Neural cell (in vitro differentiated cells): ENCODE results near the gene ADSS1. TPM values are rescaled to one million over a fixed set of nuclear protein-coding genes. Genes with fewer than 3 reads are reported as not detected.

Experiments used
- H2AFZ ChIP-seq: fragments of 200-600, 300-800 bp; sonication (generic), shearing (Covaris generic); 2 replicates; pipeline ENCODE4 v1.6.0; 2014; ENCODE audit warnings: low read depth, mild to moderate bottlenecking, antibody characterized with exemption, low read length, moderate library complexity
- H3F3A ChIP-seq: fragments of 200-600 bp; shearing (Covaris generic); 2 replicates; pipeline ENCODE4 v1.6.1; 2016; ENCODE audit warnings: mild to moderate bottlenecking, moderate library complexity, mixed read lengths, antibody characterized with exemption, low read length; ENCODE audit not compliant: insufficient read depth, poor library complexity, severe bottlenecking
- H3K27ac ChIP-seq: fragments of 200-600, 300-800 bp; sonication (generic), shearing (Covaris generic); 2 replicates; pipeline ENCODE4 v1.5.1; 2014; ENCODE audit warnings: mild to moderate bottlenecking, low read length, moderate library complexity
- H3K27me3 ChIP-seq: fragments of 300-800, 200-600 bp; sonication (generic), shearing (Covaris generic); 2 replicates; pipeline ENCODE4 v1.6.0; 2014; ENCODE audit warnings: mild to moderate bottlenecking, low read depth, low read length, moderate library complexity; ENCODE audit not compliant: insufficient read depth
- H3K36me3 ChIP-seq: fragments of 300-800, 200-600 bp; sonication (generic), shearing (Covaris generic); 2 replicates; pipeline ENCODE4 v1.5.1; 2014; ENCODE audit warnings: mild to moderate bottlenecking, antibody characterized with exemption, low read length, moderate library complexity; ENCODE audit not compliant: insufficient read depth
- H3K4me2 ChIP-seq: fragments of 300-800, 200-600 bp; sonication (generic), shearing (Covaris generic); 2 replicates; pipeline ENCODE4 v1.6.0; 2014; ENCODE audit warnings: mild to moderate bottlenecking, low read length
- H3K4me3 ChIP-seq: fragments of 300-800, 200-600 bp; sonication (generic), shearing (Covaris generic); 2 replicates; pipeline ENCODE4 v1.5.1; 2014; ENCODE audit warnings: mild to moderate bottlenecking, low read length, moderate library complexity
- H3K79me2 ChIP-seq: fragments of 200-600 bp; shearing (Covaris generic); replicated peaks from 2 replicates; pipeline ENCODE4 v1.6.0; 2014; ENCODE audit warnings: mild to moderate bottlenecking, low read length, moderate library complexity; ENCODE audit not compliant: insufficient read depth
- H3K9ac ChIP-seq: fragments of 300-800, 200-600 bp; sonication (generic), shearing (Covaris generic); 2 replicates; pipeline ENCODE4 v1.6.1; 2016; ENCODE audit warnings: mild to moderate bottlenecking, low read length, mixed read lengths
- H3K9me2 ChIP-seq: fragments of 200-600 bp; shearing (Covaris generic); 2 replicates; pipeline ENCODE4 v1.6.1; 2016; ENCODE audit warnings: mild to moderate bottlenecking, low read length, mixed read lengths; ENCODE audit not compliant: insufficient read depth
- H3K9me3 ChIP-seq: fragments of 200-600, 300-800 bp; sonication (generic), shearing (Covaris generic); 2 replicates; pipeline ENCODE4 v1.6.1; 2016; ENCODE audit warnings: mild to moderate bottlenecking, mixed run types, low read length, moderate library complexity, mixed read lengths
- H4K20me1 ChIP-seq: fragments of 200-600 bp; shearing (Covaris generic); 2 replicates; pipeline ENCODE4 v1.6.1; 2016; ENCODE audit warnings: mild to moderate bottlenecking, mixed run types; ENCODE audit not compliant: insufficient read depth
- CTCF ChIP-seq: fragments of 450-650 bp; IDR thresholded peaks from 2 replicates; pipeline ENCODE4 v1.5.1; 2014; ENCODE audit warnings: antibody characterized with exemption, mild to moderate bottlenecking, moderate library complexity; ENCODE audit not compliant: poor library complexity, severe bottlenecking
- EP300 ChIP-seq: fragments of 450-650 bp; conservative IDR thresholded peaks from 2 replicates; pipeline ENCODE4 v1.6.1; 2014; ENCODE audit warnings: antibody characterized with exemption, mild to moderate bottlenecking, moderate library complexity; ENCODE audit not compliant: poor library complexity, severe bottlenecking
- EZH2 ChIP-seq: fragments of 200-600, 300-800 bp; shearing (Covaris generic), sonication (generic); IDR thresholded peaks from 2 replicates; pipeline ENCODE4 v1.6.1; 2014; ENCODE audit warnings: antibody characterized with exemption, low read length, borderline replicate concordance, mild to moderate bottlenecking; ENCODE audit not compliant: insufficient read depth, poor library complexity, severe bottlenecking
- MXI1 ChIP-seq: fragments of 450-650 bp; conservative IDR thresholded peaks from 2 replicates; pipeline ENCODE4 v1.6.1; 2014; ENCODE audit warnings: antibody characterized with exemption, mild to moderate bottlenecking; ENCODE audit not compliant: poor library complexity, severe bottlenecking
- POLR2AphosphoS5 ChIP-seq: IDR thresholded peaks from 2 replicates; pipeline ENCODE4 v1.6.1; 2012
- RAD21 ChIP-seq: fragments of 450-650 bp; conservative IDR thresholded peaks from 2 replicates; pipeline ENCODE4 v1.6.1; 2014; ENCODE audit warnings: antibody characterized with exemption, mild to moderate bottlenecking, moderate library complexity
- REST ChIP-seq: IDR thresholded peaks from 2 replicates; pipeline ENCODE4 v1.6.1; 2012; ENCODE audit warnings: borderline replicate concordance
- SMC3 ChIP-seq: fragments of 450-650 bp; conservative IDR thresholded peaks from 2 replicates; pipeline ENCODE4 v1.6.1; 2014; ENCODE audit warnings: antibody characterized with exemption, mild to moderate bottlenecking, moderate library complexity; ENCODE audit not compliant: poor library complexity
- TAF1 ChIP-seq: IDR thresholded peaks from 2 replicates; pipeline ENCODE4 v1.6.1; 2012; ENCODE audit warnings: low read depth
- polyA plus RNA-seq: library from polyadenylated mRNA; depleted of rRNA; stranded (reverse); fragments of >200 nt; gene quantifications from 2 replicates; pipeline ENCODE4 v1.2.3, GENCODE V29; 2014

Gene ADSS1
- polyA plus RNA-seq, 1 donor from 2014 or later, result 4.3 TPM

- no peaks in the 10 kb centered on the region for H3K9me3 ChIP-seq
- no peaks in the 10 kb centered on the region for H3K9me2 ChIP-seq
- no peak overlapping the region for H2AFZ ChIP-seq
- H3K27ac ChIP-seq, result no peak overlapping the region
- H3K4me2 ChIP-seq, result no peak overlapping the region
- no peaks in the 10 kb centered on the region for H3K36me3 ChIP-seq
- H3K4me3 ChIP-seq, result no peak overlapping the region
- no peaks in the 10 kb centered on the region for H3K27me3 ChIP-seq
- H3F3A ChIP-seq, result no peaks in the 10 kb centered on the region
- H3K9ac ChIP-seq, result no peak overlapping the region
- no peaks in the 10 kb centered on the region for H3K79me2 ChIP-seq
- H4K20me1 ChIP-seq, result no peaks in the 10 kb centered on the region
- TF ChIP-seq REST, result no peak
- no peak for TF ChIP-seq RAD21
- no peak for TF ChIP-seq POLR2AphosphoS5
- no peak for TF ChIP-seq MXI1
- TF ChIP-seq EZH2, result no peak
- no peak for TF ChIP-seq SMC3
- no peak for TF ChIP-seq CTCF
- TF ChIP-seq TAF1, result no peak
- TF ChIP-seq EP300, result no peak
Measured at GRCh38 chr14:104783484-104784217, 59.6 kb downstream of the ADSS1 start.

DNA sequence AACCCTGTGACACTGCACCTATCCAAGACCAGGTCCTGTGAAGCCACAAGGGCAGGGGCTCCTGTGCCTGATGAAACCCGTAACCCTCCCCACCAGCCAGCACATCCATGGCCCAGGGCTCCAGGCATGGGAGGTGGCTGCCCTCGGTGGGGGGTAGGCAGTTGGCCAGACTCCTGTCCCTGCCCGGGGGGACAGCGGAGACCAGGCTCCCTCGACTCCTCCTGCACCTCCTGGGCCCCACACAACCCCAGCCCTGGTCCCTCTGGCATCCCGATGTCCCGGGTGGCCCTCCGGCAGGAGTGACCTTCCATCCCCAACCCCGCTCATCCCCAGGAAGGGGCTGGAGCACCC is 60.2 kb downstream of the ADSS1 start:
- Histone ChIP-seq H3K36me3 (no peaks in the 10 kb centered on the region), H3K27me3 (no peaks in the 10 kb centered on the region), H3K27ac (no peak overlapping the region), H3K9me2 (no peaks in the 10 kb centered on the region), H3K4me2 (no peak overlapping the region), H4K20me1 (no peaks in the 10 kb centered on the region), H3K9me3 (no peaks in the 10 kb centered on the region), H3K79me2 (no peaks in the 10 kb centered on the region), H3K4me3 (no peak overlapping the region), H3F3A (no peaks in the 10 kb centered on the region), H3K9ac (no peak overlapping the region), H2AFZ (no peak overlapping the region)
- no peak for TF ChIP-seq CTCF
- no peak for TF ChIP-seq POLR2AphosphoS5
- TF ChIP-seq EP300, result no peak
- TF ChIP-seq SMC3, result no peak
- no peak for TF ChIP-seq MXI1
- no peak for TF ChIP-seq TAF1
- TF ChIP-seq RAD21, result no peak
- TF ChIP-seq EZH2, result no peak
